Kidney epithelial cell (primary cell): ENCODE results near the gene STUB1. TPM values are rescaled to one million over a fixed set of nuclear protein-coding genes. Genes with fewer than 3 reads are reported as not detected.
"Not testable (repeated sequence)": the region's sequence is repeated elsewhere in the genome, so short reads cannot be mapped to it uniquely, and the experiment has no call there.

Source experiments
- DNase-seq: peaks from one replicate; pipeline ENCODE4 v3.0.0-alpha.2; 2010; ENCODE audit warnings: low read depth
- H3K27me3 ChIP-seq: 2 replicates; pipeline ENCODE4 v1.6.0; 2011; ENCODE audit warnings: low read length; ENCODE audit not compliant: control insufficient read depth, insufficient read depth
- H3K36me3 ChIP-seq: 2 replicates; pipeline ENCODE4 v1.5.1; 2011; ENCODE audit warnings: low read length; ENCODE audit not compliant: control insufficient read depth, insufficient read depth
- H3K4me3 ChIP-seq: 2 replicates; pipeline ENCODE4 v1.5.1; 2011; ENCODE audit warnings: low read depth, mild to moderate bottlenecking, control low read depth, low read length
- total RNA-seq: library from RNA; depleted of rRNA; stranded (reverse); fragments of >200 nt; gene quantifications from 2 replicates; pipeline ENCODE4 v1.2.3, GENCODE V29; 2015
- TF ChIP-seq, protein P1 (sequence below): IDR thresholded peaks from 2 replicates; pipeline ENCODE4 v1.5.1; 2011; ENCODE audit warnings: mild to moderate bottlenecking, moderate library complexity, low read length, control low read depth, inconsistent platforms; ENCODE audit not compliant: insufficient read depth, poor library complexity, severe bottlenecking

The STUB1 gene
- total RNA-seq, 1 donor from 2014 or later: 133 TPM

DNA sequence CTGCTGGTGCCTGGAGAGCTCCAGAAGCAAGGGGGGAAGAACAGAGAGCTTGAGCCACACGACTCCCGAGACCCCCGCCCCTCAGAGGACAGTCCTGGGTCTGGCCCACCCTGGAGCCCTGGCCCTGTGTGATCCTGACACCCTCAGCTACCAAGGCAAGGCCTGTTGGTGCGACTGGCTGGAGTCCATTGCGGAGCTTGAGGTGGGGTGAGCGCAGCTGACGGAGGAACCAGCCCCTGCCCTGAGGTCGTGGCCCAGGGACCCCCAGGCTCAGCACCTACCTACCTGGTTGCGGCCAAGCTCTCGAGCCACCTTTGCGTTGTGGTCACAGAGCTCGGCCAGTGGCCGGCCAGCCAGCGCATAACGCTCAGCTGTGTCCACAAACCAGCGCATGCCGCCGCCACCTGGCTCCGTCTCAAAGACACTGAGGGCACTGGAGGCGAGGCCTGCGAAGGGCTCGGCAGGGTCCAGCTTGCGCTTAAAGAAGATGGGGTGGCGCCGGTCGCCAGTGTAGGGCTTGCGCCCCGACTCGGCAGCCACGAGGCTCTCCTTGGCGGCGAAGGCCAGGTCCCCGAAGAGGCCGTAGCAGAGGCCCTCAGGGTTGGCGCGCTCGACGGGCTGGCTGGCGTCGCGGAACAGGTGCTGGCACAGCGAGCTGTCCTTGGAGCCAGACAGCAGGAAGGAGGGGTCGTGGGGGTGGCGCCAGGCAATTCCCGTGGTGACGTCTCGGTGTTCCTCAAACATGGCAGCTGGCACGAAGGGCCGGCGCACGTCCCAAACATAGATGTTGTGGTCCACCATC is 6.5 kb downstream of the STUB1 start:
- no peaks in the 10 kb centered on the region for H3K27me3 ChIP-seq
- no peak overlapping the region for H3K4me3 ChIP-seq
- TF ChIP-seq, protein P1, sequence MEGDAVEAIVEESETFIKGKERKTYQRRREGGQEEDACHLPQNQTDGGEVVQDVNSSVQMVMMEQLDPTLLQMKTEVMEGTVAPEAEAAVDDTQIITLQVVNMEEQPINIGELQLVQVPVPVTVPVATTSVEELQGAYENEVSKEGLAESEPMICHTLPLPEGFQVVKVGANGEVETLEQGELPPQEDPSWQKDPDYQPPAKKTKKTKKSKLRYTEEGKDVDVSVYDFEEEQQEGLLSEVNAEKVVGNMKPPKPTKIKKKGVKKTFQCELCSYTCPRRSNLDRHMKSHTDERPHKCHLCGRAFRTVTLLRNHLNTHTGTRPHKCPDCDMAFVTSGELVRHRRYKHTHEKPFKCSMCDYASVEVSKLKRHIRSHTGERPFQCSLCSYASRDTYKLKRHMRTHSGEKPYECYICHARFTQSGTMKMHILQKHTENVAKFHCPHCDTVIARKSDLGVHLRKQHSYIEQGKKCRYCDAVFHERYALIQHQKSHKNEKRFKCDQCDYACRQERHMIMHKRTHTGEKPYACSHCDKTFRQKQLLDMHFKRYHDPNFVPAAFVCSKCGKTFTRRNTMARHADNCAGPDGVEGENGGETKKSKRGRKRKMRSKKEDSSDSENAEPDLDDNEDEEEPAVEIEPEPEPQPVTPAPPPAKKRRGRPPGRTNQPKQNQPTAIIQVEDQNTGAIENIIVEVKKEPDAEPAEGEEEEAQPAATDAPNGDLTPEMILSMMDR: no peak
- DNase-seq: no peak
- peaks cover 1% of the 10 kb centered on the region for H3K36me3 ChIP-seq

DNA sequence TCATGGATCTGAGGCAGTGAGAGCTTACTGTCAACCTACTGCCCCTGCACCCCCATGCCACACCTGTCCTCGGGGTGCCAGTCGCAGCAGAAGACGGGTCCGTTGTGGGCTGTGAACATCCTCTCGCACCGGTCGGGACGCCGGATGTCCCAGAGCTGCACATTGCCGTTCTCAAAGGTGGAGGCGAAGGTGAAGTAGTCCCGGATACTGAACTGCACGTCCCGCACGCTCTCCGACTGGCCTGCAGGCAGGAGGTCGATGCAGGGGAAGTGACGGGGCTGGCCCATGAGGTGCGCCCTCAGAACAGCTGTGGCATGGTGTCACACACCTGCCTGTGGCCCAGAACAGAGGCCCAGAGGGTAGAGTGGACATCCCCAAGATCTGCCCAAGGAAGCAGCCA is 7.3 kb downstream of the STUB1 start:
- TF ChIP-seq, protein P1: no peak
- Histone ChIP-seq H3K4me3 (no peak overlapping the region), H3K36me3 (peaks cover 1% of the 10 kb centered on the region), H3K27me3 (peaks cover 4% of the 10 kb centered on the region)
- no peak for DNase-seq

DNA sequence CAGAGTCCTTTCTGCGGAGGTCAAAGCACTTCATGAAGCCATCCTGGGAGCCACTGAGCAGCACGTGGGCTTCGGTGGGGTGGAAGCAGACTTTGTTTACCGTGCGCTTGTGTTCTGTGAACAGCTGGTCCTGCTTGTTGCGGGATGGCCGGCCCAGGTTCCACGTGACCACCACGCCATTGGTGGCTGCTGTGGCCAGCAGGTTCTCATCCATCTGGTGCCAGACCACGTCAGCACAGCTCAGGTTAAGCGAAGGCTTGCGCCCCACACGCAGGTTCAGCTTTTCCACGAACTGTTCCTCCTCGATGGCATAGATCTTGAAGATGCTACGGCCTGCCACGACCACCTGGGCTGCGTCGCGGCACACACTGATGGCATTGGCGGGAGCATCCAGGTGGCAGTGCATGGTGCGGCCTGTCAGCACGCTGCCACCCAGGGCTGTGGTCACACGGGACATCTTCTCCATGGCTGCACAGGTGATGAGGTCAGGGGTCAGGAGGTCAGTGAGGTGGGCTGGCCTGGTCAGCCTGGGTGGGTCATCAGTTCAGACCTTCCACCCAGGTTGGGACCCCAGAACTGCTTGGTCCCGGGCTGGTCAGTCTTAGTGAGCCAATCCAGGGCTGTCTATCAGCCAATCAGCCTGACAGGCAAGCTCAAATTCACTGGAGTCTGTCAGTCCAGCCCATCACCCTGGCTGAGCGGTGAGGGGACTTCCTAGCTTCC is 9.1 kb downstream of the STUB1 start:
- DNase-seq: no peak
- TF ChIP-seq, protein P1: no peak
- H3K27me3 ChIP-seq: peaks cover 18% of the 10 kb centered on the region
- H3K36me3 ChIP-seq: no peaks in the 10 kb centered on the region
- H3K4me3 ChIP-seq: peak overlapping the region; percentile 71

DNA sequence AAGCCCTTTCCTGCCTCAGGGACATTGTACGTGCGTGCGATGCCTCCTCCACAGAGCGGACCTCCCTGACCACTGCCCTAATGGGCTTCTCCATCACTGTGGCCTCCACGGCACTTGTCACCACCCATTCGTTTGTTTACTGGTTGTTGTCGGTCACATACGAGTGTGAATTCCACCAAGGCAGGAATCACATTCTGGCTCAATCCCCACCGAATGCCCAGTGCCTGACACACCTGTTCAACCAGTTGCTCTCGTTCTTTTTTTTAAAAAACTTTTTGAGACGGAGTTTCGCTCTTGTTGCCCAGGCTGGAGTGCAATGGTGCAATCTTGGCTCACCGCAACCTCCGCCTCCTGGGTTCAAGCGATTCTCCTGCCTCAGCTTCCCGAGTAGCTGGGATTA is 11.0 kb downstream of the STUB1 start:
- H3K36me3 ChIP-seq, H3K4me3 ChIP-seq, DNase-seq: not testable (repeated sequence)
- H3K27me3 ChIP-seq: peaks cover 36% of the 10 kb centered on the region

DNA sequence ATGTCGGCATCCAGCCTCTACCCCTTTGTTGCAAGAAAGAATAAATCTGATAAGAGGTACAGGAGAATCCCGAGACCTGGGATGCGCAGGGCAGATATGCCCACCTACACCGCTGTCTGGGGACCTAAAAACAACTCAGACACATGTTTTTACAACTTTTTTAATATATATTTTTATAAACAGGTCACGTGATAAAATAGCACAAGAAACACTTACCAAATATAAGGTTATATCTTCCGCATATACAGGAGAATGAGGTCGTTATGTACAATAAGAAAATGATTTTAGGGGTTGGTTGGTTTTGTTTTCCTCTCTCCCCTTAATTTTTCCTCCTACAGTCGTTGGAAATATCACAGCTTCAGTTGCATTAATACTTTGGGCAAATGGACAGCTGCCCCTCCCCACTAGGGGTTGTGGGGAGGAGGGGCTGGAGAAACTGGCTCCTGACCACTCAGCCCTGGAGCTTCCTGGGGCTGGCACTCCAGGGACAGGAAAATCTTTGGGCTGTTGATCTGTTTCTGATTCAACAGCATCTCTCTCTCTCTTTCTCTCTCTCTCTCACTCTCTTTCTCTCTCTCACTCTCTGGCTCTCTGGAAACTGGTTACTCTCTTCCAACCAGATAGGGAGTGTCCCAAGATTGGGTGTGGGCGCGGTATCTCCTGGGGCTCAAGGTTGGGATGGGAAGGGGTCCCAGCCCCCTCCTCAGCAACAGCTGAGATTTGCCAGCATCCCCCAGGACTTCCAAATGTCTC is 12.3 kb downstream of the STUB1 start:
- Histone ChIP-seq H3K36me3 (no peaks in the 10 kb centered on the region), H3K4me3 (no peak overlapping the region), H3K27me3 (peaks cover 39% of the 10 kb centered on the region)
- TF ChIP-seq, protein P1: no peak
- DNase-seq: no peak

DNA sequence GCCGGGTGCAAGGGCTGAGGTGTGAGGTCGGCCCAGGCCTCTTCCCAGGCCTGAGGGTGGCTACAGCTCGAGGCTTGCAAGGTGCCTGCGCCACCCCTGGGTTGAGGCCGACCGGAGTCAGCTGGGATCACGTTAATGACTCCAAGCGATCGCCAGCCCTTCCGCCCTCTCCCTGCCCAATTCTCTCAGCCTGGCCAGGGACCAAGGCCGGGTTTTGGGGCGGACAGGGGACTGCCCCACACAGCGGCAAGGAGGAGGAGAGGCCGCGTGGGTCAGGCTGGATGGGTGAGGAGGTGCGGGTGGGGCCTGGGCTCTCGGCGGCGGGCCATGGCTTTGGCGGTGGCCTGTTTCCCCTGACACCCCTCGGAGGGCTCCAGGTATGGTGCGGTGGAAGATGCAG is 13.2 kb downstream of the STUB1 start:
- H3K36me3 ChIP-seq: no peaks in the 10 kb centered on the region
- H3K27me3 ChIP-seq: peaks cover 41% of the 10 kb centered on the region
- DNase-seq: no peak
- no peak overlapping the region for H3K4me3 ChIP-seq
- TF ChIP-seq, protein P1: no peak
